GM12865 (cell line): ENCODE results near the gene NPM1.

Experiments
- DNase-seq: peaks from one replicate; pipeline ENCODE4 v3.0.0; 2010; ENCODE audit warnings: low read depth
- H3K4me3 ChIP-seq: 2 replicates; pipeline ENCODE4 v1.5.1; 2011; ENCODE audit warnings: mild to moderate bottlenecking, low read depth, low read length, control low read depth
- TF ChIP-seq, protein P1 (sequence below): IDR thresholded peaks from 2 replicates; pipeline ENCODE4 v1.5.1; 2011; ENCODE audit warnings: low read length, control low read depth, low read depth, inconsistent platforms; ENCODE audit not compliant: insufficient read depth; ENCODE audit errors: missing control alignments

NPM1 gene

DNA sequence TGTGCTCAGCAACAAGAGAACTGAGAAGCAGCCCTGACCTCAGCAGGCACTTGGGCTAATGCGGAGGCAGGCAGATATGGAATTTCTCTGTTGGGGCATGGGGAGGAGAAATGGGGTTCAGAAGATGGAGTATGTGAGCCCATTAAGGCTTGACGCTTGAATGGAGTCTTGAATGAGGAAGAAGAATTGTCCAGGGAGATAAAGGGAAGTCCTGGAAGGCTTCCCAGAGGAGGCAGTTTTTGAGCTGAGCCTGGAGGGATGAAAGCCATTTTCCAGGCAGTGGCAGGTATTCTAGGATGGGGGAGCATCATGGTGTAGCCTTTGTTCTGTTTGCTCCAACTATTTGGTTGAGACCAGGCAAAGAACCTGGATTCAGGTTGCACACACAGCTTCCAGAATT, 66.3 kb downstream of the NPM1 start:
- H3K4me3 ChIP-seq = no peak overlapping the region
- DNase-seq = no peak
- TF ChIP-seq, protein P1, sequence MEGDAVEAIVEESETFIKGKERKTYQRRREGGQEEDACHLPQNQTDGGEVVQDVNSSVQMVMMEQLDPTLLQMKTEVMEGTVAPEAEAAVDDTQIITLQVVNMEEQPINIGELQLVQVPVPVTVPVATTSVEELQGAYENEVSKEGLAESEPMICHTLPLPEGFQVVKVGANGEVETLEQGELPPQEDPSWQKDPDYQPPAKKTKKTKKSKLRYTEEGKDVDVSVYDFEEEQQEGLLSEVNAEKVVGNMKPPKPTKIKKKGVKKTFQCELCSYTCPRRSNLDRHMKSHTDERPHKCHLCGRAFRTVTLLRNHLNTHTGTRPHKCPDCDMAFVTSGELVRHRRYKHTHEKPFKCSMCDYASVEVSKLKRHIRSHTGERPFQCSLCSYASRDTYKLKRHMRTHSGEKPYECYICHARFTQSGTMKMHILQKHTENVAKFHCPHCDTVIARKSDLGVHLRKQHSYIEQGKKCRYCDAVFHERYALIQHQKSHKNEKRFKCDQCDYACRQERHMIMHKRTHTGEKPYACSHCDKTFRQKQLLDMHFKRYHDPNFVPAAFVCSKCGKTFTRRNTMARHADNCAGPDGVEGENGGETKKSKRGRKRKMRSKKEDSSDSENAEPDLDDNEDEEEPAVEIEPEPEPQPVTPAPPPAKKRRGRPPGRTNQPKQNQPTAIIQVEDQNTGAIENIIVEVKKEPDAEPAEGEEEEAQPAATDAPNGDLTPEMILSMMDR = no peak

DNA sequence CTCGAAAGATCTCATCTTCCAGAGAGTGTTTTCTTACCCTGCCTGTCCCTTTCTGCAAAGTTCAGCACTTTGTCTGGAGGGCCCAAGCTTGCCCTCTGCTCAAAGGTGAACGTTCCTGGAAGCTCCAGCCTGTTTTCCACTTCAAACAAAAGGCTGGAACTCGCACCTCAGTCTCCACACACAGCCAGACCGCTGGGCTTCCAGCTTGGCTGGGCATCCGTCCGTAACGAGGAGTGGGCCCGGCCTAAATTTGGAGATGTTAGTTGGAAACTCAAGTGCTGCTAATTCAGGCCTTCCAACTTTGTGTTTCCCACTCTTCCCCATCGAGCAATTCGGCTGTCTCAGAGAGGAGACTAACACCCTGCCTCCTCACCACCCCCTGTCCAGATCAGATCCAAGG, 66.9 kb downstream of the NPM1 start:
- no peak for DNase-seq
- H3K4me3 ChIP-seq = no peak overlapping the region
- TF ChIP-seq, protein P1 = no peak

DNA sequence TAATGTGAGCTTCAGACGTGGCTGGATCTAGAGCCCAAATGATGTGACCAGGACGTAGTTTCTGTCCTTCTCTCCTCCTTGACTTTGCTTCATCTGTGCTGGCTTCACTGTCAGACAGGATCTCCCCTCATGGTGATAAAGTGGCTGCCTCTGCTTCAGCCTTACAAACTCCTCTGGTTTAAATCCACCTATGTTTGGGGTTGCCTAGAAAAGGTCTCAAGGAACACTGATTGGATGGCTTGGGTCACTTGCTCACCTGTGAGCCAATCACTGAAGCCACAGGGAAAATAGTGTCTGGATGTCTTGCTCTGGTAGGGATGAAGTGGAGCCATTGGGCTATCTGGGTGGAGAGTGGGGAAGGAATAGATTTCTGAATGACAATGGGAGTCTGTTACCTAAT, 67.9 kb downstream of the NPM1 start:
- DNase-seq = no peak
- no peak overlapping the region for H3K4me3 ChIP-seq
- TF ChIP-seq, protein P1 = no peak

DNA sequence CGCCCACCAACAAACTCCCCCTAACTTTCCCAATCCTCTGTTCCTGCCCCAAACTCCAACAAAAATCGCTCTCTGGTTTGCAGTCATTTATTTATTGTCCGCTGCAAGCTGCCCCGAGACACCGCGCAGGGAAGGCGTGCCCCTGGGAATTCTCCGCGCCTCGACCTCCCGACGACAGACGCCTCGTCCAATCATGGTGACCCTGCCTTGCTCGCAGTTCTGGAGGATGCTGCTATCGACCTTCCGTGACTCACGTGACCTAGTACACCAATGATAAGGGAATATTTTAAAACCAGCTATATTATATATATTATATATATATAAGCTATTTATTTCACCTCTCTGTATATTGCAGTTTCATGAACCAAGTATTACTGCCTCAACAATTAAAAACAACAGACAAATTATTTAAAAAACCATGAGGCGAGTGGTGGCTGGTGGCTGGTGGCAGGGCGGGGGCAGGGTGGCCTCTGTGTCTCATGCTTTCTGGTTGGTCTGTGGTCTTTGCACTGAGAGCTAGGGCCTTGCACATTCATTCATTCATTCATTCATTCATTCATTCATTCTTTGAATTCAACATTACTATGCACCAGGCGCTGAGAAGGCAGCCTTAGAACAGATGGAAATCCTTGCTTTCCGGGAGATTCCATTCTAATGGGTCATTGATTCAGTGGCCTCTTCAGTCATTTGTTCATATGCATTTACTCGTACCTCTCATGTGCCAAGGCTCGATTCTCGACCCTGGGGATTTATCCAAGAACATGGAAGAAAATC, 69.7 kb downstream of the NPM1 start:
- TF ChIP-seq, protein P1 = no peak
- no peak for DNase-seq
- H3K4me3 ChIP-seq = no peak overlapping the region

DNA sequence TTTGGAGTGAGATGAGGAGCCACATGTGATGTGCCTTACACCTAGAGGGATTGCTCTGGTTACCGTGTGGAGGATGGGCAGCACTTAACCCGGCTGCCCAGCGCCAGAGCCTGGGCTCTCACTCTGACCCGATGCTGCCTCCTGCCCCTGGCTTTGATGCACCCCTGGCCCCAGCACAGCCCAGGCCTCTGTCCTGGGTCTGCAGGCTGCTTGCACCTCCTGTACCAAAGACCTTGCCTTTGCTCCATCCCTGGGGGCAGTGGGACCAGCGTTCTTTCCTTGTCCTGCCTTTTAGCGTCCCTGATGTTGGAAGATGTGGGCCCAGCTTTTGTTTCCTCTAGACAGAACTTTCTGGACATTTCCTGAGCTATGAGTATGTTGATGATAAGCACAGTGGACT, 72.2 kb downstream of the NPM1 start:
- H3K4me3 ChIP-seq = no peak overlapping the region
- DNase-seq = no peak
- TF ChIP-seq, protein P1 = no peak
